NCI-H1092 (cell line): ENCODE results near the gene PRPF4.
"Not testable (repeated sequence)": the region's sequence is repeated elsewhere in the genome, so short reads cannot be mapped to it uniquely, and the experiment has no call there.

ENCODE experiments used
- DNase-seq: peaks from one replicate; lab custom pipeline; 2025; lab: John Stamatoyannopoulos, UW

PRPF4 gene

GRCh38 chr9:113267911-113268566 lies 7.4 kb upstream of the PRPF4 start:
- no peak for DNase-seq

GRCh38 chr9:113269355-113269754 lies 6.1 kb upstream of the PRPF4 start:
- no peak for DNase-seq

DNA sequence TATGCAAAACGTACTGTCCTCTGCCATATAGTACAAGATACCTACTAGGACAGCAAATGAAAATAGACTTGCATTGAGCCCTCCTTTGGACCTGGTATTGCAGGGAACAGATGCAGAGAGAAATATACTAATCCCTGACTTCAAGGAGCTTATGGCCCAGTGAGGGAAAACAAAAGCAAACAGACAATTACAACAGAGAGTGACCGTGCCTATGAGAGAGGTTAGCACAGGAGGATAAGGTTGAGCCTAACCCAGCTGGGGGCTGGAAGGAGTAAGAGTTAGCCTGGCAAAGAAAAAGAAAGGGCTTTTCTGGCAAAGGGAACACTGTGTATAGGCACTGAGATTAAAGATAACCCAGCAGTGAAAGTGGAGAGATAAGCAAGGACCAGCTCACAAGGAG lies 5.6 kb upstream of the PRPF4 start:
- no peak for DNase-seq

- DNase-seq = peak; percentile 39
These were observed 843 bp upstream of the PRPF4 start for GRCh38 chr9:113274474-113275156.

DNA sequence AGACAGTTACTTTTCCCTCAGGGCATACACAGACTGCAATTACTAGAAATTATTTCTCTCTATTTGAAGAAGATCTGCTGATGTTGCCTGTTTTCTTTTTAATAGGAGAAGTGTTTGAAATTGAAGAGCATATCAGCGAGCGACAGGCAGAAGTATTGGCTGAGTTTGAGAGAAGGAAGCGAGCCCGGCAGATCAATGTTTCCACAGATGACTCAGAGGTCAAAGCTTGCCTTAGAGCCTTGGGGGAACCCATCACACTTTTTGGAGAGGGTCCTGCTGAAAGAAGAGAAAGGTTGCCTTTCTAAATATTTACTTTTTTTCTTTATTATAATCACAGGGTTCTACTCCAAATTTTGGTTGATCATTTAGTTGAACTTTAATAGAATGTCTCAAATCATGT lies 3.4 kb downstream of the PRPF4 start:
- no peak for DNase-seq

DNA sequence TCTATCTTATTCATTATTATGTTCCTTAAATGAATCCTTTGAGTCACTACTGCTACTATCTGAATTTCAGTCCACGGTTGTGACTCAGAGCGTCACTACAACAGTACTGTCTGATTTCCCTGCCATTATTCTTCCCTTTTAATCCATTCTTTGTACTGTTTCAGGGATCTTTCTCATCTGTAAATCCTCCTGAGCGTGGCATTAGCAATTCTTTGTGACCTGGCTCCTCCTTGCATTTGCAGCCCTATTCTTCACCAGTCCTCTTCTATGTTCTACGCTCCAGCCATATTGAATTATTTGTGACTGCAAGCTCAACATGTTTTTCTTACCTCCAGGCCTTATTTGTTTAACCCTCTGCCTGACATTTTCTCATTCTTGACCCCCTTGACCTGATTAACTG lies 5.9 kb downstream of the PRPF4 start:
- DNase-seq = no peak

DNA sequence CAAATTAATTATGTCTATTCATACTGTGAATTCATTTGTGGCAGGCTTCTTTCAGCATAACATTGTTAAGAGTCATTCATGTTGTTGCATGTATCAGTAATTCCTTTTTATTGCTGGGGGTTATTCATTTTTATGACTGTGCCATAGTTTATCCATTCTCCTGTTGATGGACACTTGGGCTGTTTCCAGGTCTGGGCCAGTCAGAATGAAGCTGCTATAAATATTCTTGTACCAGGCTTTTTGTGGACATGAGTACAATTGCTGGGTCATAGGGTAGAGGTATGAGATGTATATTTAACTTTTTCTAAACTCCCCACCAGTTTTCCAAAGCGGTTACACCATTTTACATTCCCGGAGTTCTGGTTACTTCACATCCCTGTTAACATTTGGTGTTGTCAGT lies 13.6 kb downstream of the PRPF4 start:
- DNase-seq = no peak

DNA sequence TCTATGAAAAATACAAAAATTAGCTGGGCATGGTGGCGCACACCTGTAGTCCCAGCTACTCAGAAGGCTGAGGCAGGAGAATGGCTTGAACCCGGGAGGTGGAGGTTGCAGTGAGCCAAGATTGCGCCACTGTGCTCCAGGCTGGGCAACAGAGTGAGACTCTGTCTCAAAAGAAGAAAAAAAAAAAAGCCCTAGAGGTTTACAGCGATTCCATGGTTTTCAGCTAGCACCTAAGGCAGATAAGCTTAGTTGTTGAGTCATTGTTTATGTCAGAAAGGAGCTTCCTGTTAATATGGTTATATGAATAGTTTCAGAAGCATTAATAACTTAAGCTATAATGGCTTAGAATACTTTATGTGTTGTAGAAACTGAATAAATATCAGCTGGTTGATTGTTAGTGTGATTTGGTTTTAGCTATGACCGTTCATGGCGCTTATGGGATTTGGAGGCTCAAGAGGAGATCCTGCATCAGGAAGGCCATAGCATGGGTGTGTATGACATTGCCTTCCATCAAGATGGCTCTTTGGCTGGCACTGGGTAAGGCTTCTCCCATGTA lies 14.7 kb downstream of the PRPF4 start:
- DNase-seq = no peak

- no peak for DNase-seq
These were observed 17.9 kb downstream of the PRPF4 start for GRCh38 chr9:113293285-113293878.

DNA sequence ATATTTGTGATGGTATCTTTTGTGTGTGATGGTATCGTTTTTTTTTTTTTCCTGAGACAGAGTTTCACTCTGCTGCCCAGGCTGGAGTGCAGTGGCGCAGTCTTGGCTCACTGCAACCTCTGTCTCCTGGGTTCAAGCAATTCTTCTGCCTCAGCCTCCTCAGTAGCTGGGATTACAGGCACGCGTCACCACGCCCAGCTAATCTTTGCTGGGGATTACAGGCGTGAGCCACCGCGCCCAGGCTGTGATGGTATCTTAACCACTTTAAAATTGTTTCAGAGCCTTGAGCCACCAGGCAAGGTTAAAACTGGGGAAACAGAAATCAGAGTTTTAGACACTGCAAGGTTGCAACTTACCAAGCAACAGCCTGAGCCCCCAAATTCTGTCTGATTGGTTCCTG lies 20.8 kb downstream of the PRPF4 start:
- DNase-seq = not testable (repeated sequence)

DNA sequence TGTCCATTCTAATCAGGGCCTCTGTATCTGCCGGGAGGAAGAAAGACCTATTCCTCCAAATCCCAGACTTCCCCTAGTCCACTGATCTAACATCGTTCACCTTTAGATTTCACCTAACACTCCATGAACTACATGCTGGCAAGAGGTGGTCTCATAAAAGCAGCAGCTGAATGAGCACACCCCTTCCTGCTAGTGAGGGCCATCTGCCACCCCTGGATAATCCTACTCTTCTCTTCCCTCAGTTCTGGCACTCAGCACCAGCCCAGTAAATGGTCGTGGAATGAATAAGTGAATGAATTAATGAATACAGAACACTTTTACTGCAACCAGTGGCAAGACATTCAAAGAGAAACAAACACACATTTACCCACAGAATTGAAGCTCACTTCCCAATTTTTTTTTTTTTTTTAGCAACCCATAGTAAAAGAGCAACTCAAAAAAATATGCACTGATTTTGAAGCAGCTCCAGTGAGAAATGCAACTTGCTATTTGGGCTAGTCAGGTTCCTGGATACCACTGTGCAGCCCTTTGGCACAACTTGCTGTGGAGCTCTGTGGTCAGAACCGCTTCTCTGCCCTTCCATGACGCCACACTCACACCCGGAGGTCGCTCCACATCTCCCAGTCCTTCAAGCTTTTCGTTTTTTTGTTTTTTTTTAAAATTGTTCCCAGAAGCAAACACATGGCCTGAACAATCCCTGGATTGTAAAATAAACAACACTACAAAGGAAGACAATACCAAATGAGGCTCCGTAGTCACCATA lies 21.5 kb downstream of the PRPF4 start:
- no peak for DNase-seq

DNA sequence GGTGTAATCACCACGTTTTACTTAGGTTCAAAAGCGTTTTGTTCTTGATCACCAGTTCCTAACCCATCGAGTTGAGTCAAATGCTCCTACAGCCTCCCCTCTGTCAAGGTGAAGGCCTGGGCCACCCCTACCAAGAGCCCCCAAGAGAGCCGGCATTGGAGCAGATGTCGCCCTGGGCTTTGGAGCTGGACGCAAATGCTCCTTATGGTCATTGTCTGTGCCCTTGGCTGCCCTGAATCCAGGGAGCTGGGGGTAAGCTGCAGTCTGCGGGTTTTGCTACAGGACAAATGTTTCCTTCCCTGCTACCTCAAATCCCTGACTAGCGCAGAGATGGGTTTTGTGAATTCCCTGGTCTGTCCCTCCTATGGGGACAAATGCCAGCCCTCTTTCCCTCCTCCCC lies 22.9 kb downstream of the PRPF4 start:
- DNase-seq = no peak

GRCh38 chr9:113298924-113299770 lies 23.7 kb downstream of the PRPF4 start:
- DNase-seq = peak; percentile 44

GRCh38 chr9:113299800-113300292 lies 24.4 kb downstream of the PRPF4 start:
- no peak for DNase-seq

DNA sequence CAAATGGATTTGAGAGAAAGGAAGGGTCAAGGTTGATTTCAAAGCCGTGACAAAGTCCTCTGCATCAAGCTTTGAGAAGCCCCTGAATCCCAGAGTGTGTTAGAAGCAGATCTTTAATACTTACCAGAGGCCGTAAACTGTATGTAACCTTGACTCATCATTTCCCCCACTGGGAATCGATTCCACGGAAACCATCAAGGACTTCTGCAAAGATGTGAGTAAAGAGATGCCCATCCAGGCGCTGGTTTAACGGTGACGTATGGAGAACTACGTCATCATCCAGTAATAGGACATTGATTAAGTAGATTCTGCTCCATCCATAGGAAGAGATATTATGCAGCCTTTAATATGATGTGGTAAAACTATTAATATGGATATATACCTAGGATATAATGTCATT lies 26.1 kb downstream of the PRPF4 start:
- no peak for DNase-seq

GRCh38 chr9:113302792-113303418 lies 27.4 kb downstream of the PRPF4 start, which contains the start of gene RNF183:
RNF183 (minus strand) TSS chr9:113303376; CDS start chr9:113298184, 5,192 bp downstream.
- DNase-seq = no peak

GRCh38 chr9:113306566-113306965 lies 31.1 kb downstream of the PRPF4 start:
- DNase-seq = no peak

- no peak for DNase-seq
These were observed 32.0 kb downstream of the PRPF4 start for GRCh38 chr9:113307396-113307975.

- no peak for DNase-seq
These were observed 33.9 kb downstream of the PRPF4 start for GRCh38 chr9:113309204-113309813.

DNA sequence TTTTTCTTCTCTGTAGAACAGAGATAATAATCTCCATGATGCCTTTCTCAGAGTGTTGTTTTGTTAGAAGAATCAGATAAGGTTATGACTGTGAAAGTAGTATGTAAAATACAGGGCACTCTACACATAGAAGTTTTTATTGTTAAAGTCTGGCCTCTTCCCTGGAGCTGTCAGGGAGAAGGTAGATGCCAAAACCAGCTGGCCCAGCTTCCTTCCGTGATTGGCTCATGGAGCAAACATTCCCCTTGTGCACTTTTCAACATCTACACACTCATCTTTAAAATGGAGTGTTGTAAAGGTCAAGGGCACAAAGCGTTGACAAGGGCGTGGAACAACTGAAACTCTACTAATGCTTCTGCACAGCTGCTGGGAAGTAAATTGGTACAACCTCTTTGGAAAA lies 35.1 kb downstream of the PRPF4 start:
- no peak for DNase-seq
